ENCODE measurements around the gene ADGRE1.

- TF ChIP-seq CTCF (optimal IDR thresholded peaks at IDR 0.05 in 1 of 3, IDR thresholded peaks at IDR 0.05 in 1 of 3, conservative IDR thresholded peaks at IDR 0.05 in 1 of 3; ENCODE audit: extremely low read depth in 1 of 3, insufficient read depth in 2 of 3, low read length in 3 of 3) (peak in 2 of 3 experiments; percentile 22), EZH2 (IDR thresholded peaks at IDR 0.05; ENCODE audit: low read length) (no peak)
Measured at GRCh38 chr19:6963937-6964336, 76.6 kb downstream of the ADGRE1 start.

All from keratinocyte (primary cell).